WI38 (cell line): Measurements from ENCODE around the gene NLGN1.

ENCODE experiments used
- H3K4me3 ChIP-seq: 2 replicates; pipeline ENCODE4 v1.5.1; 2011; ENCODE audit warnings: low read depth, mild to moderate bottlenecking, control low read depth, low read length
- CTCF ChIP-seq: IDR thresholded peaks from 2 replicates; pipeline ENCODE4 v1.5.1; 2012; ENCODE audit warnings: low read depth, mild to moderate bottlenecking, control low read depth, low read length

The NLGN1 gene

DNA sequence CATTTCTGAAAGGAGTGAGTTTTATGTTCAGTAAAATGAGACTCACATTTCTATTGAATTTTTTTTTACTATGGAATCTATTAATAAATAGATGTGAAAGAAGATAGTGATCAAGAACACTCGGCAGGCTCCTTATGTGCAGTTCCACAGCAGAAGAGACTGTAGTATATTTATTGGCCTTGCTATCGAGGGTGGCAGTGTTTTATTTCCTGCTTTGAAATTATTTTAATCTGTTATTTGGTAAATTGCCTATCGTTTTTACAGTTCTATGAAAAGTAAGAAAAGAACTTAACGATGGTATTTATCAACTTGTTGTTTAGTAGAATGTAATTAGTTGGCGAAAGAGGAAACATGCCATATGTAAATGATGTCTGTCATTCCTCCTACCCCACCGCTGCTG lies 238.3 kb downstream of the NLGN1 start:
- TF ChIP-seq CTCF: no peak
- H3K4me3 ChIP-seq: no peak overlapping the region

DNA sequence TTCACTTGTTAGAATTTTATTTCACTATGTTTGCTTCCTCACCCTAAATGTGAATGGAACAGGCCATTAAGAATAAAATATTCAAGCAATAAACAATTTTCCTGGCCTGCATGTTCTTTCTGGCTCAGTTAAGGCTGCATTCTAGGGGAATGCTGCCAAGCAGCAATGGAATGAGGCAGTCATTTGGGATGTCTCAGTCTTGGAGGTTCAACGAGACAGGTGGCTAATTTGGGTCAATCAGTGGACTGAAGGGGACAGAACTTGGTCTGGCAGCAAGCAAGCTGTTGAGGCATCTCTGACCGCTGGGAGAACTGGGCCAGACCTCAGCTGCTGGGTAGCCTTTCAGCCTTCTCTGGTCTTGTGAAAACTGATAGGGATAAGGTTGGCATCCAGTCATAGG lies 241.6 kb downstream of the NLGN1 start:
- H3K4me3 ChIP-seq: no peak overlapping the region
- no peak for TF ChIP-seq CTCF

GRCh38 chr3:173641696-173642095 lies 244.2 kb downstream of the NLGN1 start:
- no peak for TF ChIP-seq CTCF
- H3K4me3 ChIP-seq: no peak overlapping the region

DNA sequence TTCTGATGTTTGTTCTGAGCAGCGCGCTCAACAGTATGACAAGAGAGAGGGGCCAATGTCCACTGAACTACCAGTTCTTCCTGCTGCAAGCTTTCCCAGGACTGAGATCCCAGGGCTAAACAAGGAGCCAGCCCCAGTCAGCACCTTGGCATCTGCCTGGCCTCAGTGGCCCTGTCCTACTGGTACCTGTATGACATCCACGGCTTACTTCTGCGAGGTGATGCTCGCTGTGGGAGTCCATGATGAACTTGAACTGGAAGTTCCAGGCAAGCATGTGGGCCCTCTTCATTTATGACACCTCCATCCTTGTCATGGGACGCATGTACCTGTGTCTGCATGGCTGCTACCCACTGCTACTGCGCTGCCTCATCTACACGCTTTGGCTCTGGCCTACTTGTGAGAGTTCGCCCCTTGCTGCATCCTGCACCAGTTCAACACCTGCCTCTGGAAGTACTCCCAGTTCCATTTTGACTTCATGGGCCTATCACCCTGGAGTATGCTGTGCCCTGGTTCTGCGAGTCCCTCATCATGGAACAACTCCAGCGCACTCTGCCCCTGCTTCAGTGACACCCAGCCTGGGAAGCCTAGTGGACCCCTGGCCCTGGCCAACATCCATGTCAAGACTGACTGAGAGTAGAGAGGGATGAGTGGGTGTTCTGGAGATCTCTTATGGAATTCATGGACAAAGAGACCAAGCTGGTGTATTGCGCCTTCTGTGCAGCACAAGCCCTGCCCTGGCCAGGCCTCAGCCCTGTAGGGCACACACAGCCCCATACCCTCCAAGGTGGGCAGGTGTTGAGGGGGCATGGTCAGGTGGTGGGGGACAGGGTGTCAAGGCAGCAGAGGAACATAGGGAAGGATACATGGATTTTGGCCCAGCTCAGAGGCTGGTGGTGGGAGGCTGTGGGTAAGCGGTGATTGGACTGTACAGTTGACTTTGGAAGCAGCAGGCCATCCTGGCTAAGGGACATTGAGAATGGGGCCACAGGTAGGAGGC lies 246.8 kb downstream of the NLGN1 start:
- no peak overlapping the region for H3K4me3 ChIP-seq
- no peak for TF ChIP-seq CTCF

- no peak overlapping the region for H3K4me3 ChIP-seq
- no peak for TF ChIP-seq CTCF
Observed at GRCh38 chr3:173650596-173650995, 253.1 kb downstream of the NLGN1 start.

- TF ChIP-seq CTCF: no peak
- H3K4me3 ChIP-seq: no peak overlapping the region
Observed at GRCh38 chr3:173652093-173652492, 254.5 kb downstream of the NLGN1 start.

- H3K4me3 ChIP-seq: no peak overlapping the region
- TF ChIP-seq CTCF: no peak
Observed at GRCh38 chr3:173653781-173654180, 256.2 kb downstream of the NLGN1 start.
